Prostate gland (tissue), 2 donors: ENCODE results near the gene ANKRD55. TPM values are rescaled to one million over a fixed set of nuclear protein-coding genes. Genes with fewer than 3 reads are reported as not detected.
"Not testable (repeated sequence)": the region's sequence is repeated elsewhere in the genome, so short reads cannot be mapped to it uniquely, and the experiment has no call there.

ENCODE experiments used
- DNase-seq: peaks from one replicate; pipeline ENCODE4 v3.0.0-alpha.2; 2019; ENCODE audit warnings: low spot score
- H3K27ac ChIP-seq, 2 donors: fragments of 200-600 bp; sonication (generic); 2 replicates each; pipeline ENCODE4 v1.5.1; 2017 to 2019
- H3K27me3 ChIP-seq: fragments of 200-600 bp; sonication (generic); replicated peaks from 2 replicates; pipeline ENCODE4 v1.5.1; 2019; ENCODE audit not compliant: insufficient read depth
- H3K36me3 ChIP-seq, 2 donors: fragments of 200-600 bp; sonication (generic); 1 replicate in 1 of 2; 2 replicates in 1 of 2; pipeline versions ENCODE4 v1.5.1 to v1.8.1; 2017 to 2019
- H3K4me1 ChIP-seq: fragments of 200-600 bp; sonication (generic); replicated peaks from 2 replicates; pipeline ENCODE4 v1.5.1; 2019
- H3K4me3 ChIP-seq, 2 donors: fragments of 200-600 bp; sonication (generic); 2 replicates each; pipeline ENCODE4 v1.5.1; 2017 to 2019
- H3K9me3 ChIP-seq: fragments of 200-600 bp; sonication (generic); 2 replicates; pipeline ENCODE4 v1.5.1; 2017
- CTCF ChIP-seq, 4 experiments: fragments of 200-600 bp in 2 of 4; fragments of 450-650 bp in 2 of 4; sonication (generic) in 2 of 4; IDR thresholded peaks; 1 replicate in 3 of 4; 2 replicates in 1 of 4; pipeline ENCODE4 v1.5.1; 2016 to 2019; ENCODE audit warnings: antibody characterized with exemption in 4 of 4, mild to moderate bottlenecking in 2 of 4, moderate library complexity in 2 of 4
- POLR2A ChIP-seq: fragments of 450-650 bp; IDR thresholded peaks from one replicate; pipeline ENCODE4 v1.6.1; 2016; ENCODE audit warnings: antibody characterized with exemption, mild to moderate bottlenecking
- POLR2AphosphoS5 ChIP-seq: sonication (generic); formaldehyde crosslinking; IDR thresholded peaks from one replicate; pipeline ENCODE4 v1.6.1; 2017; ENCODE audit warnings: antibody characterized with exemption
- WGBS: methylation state at CpG from one replicate; pipeline ENCODE4 v1.1.5; 2018; 5-methylcytosine and 5-hydroxymethylcytosine counted together
- intact Hi-C: fragments of 100-400 bp; cut with DNase I; formaldehyde crosslinking; loops from one replicate; pipeline ENCODE4 v1.14.2; 2022
- total RNA-seq, 2 donors: library from RNA; depleted of rRNA; stranded (reverse); fragments of >200 nt; gene quantifications; one replicate each; pipeline ENCODE4 v1.1.0, GENCODE V29; 2016

ANKRD55 gene
- total RNA-seq, 2 donors from 2014 or later = 1.1 TPM; not detected in 1

GRCh38 chr5:56270058-56270457 is 36.9 kb upstream of the ANKRD55 start:
- Histone ChIP-seq H3K9me3 (no peaks in the 10 kb centered on the region), H3K27ac (no peak overlapping the region), H3K27me3 (no peaks in the 10 kb centered on the region), H3K4me3 (no peak overlapping the region), H3K36me3 (no peaks in the 10 kb centered on the region), H3K4me1 (no peaks in the 10 kb centered on the region)
- no peak for DNase-seq
- TF ChIP-seq CTCF (IDR thresholded peaks at IDR 0.05) = no peak
- no peak for TF ChIP-seq POLR2AphosphoS5
- TF ChIP-seq POLR2A = no peak
- WGBS = 89% methylated on average over 6 of the region's 6 CpGs
- intact Hi-C loops = loop anchor here (2.0 to 10.0 kb wide), 3 partner anchors 205 to 947 kb away; no protein-coding TSS in a partner anchor

- no peaks in the 10 kb centered on the region for H3K4me1 ChIP-seq
- intact Hi-C loops = no loop called here
- H3K27me3 ChIP-seq = no peaks in the 10 kb centered on the region
- TF ChIP-seq CTCF (IDR thresholded peaks at IDR 0.05) = peak in 2 of 4 experiments; percentile 27 to 49
- no peak for TF ChIP-seq POLR2AphosphoS5
- WGBS = 36% methylated on average over 6 of the region's 6 CpGs
- DNase-seq = no peak
- H3K4me3 ChIP-seq = no peak overlapping the region
- H3K36me3 ChIP-seq = no peaks in the 10 kb centered on the region
- H3K27ac ChIP-seq = no peak overlapping the region
- H3K9me3 ChIP-seq = no peaks in the 10 kb centered on the region
Measured at GRCh38 chr5:56269216-56269927, 36.2 kb upstream of the ANKRD55 start.

GRCh38 chr5:56268707-56269106 is 35.6 kb upstream of the ANKRD55 start:
- 97% methylated on average over 3 of the region's 3 CpGs for WGBS
- H3K36me3 ChIP-seq, DNase-seq, H3K4me1 ChIP-seq, H3K9me3 ChIP-seq, H3K4me3 ChIP-seq, H3K27ac ChIP-seq, intact Hi-C loops, H3K27me3 ChIP-seq: not testable (repeated sequence)

GRCh38 chr5:56267856-56268255 is 34.7 kb upstream of the ANKRD55 start:
- TF ChIP-seq POLR2A (no peak), POLR2AphosphoS5 (no peak), CTCF (IDR thresholded peaks at IDR 0.05) (no peak)
- WGBS = 89% methylated on average over 3 of the region's 3 CpGs
- H3K9me3 ChIP-seq = no peaks in the 10 kb centered on the region
- intact Hi-C loops = no loop called here
- H3K36me3 ChIP-seq = no peaks in the 10 kb centered on the region
- no peaks in the 10 kb centered on the region for H3K27me3 ChIP-seq
- no peak overlapping the region for H3K4me3 ChIP-seq
- H3K27ac ChIP-seq = no peak overlapping the region
- no peaks in the 10 kb centered on the region for H3K4me1 ChIP-seq
- no peak for DNase-seq

- H3K4me3 ChIP-seq = no peak overlapping the region
- WGBS = 67% methylated on average over 5 of the region's 5 CpGs
- intact Hi-C loops = no loop called here
- TF ChIP-seq POLR2A (no peak), CTCF (IDR thresholded peaks at IDR 0.05) (peak in 3 of 4 experiments; percentile 33 to 69 (median 54))
- no peaks in the 10 kb centered on the region for H3K27me3 ChIP-seq
- DNase-seq = peak; percentile 10
- no peaks in the 10 kb centered on the region for H3K9me3 ChIP-seq
- no peaks in the 10 kb centered on the region for H3K36me3 ChIP-seq
- no peaks in the 10 kb centered on the region for H3K4me1 ChIP-seq
- no peak overlapping the region for H3K27ac ChIP-seq
Measured at GRCh38 chr5:56264417-56265025, 31.4 kb upstream of the ANKRD55 start.
